Hematopoietic multipotent progenitor cell treated with erythropoietin and hydrocortisone succinate and interleukin-3 and kit ligand, for 15 days (in vitro differentiated cells): ENCODE results near the gene MCCD1.
A peak's percentile ranks its signal among the peaks of the same experiment; 100 is the strongest.

Experiments used
- DNase-seq: peaks from one replicate; pipeline ENCODE4 v3.0.0-alpha.2; 2015; ENCODE audit warnings: low spot score

Gene MCCD1

DNA sequence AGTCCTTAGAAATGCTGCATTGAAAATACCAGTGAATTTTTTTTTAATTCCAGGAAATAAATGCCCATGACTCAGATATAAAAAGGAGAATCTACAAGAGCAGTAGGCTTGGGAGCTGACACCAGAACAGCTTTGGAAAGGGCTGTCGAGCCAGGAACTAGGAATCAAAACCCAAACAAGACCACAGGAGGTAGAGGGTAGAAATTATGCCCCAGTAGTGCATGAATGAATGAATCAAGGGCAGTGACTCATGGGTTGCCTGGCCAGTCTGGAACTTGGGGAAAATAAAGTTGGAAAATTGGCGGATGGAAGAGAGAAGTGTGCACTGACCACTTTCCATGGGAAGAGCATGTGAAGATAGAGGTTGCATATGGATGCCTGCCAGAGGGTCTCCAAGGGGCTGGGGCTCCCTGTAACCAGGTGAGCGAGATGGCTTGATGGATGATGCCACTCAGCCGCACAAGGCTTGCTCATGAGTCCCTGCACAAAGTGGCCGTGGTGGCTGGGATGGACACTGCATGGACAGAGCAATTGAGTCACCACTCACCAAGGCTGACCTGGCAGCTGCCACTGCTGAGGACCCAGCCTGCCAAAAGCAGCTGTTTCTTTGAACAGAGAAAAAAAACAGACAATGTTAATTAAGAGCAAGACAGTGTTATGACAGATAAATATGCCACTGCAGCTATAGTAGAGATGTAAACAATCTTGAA lies 15.2 kb upstream of the MCCD1 start:
- no peak for DNase-seq

DNA sequence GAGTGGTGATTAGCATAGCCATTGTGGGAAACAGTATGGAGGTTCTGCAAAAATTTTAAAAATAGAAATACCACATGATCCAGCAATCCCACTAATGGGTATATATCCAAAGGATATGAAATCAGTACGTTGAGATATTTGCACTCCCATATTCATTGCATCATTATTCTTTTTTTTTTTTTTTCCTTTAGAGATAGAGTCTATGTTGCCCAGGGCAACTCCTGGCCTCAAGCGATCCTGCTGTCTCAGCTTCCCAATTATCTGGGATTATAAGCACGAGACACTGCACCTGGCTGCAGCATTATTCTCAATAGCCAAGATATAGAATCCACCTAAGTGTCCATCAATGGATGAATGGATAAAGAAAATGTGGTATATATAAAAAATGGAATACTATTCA lies 6.9 kb upstream of the MCCD1 start:
- DNase-seq, result no peak

DNA sequence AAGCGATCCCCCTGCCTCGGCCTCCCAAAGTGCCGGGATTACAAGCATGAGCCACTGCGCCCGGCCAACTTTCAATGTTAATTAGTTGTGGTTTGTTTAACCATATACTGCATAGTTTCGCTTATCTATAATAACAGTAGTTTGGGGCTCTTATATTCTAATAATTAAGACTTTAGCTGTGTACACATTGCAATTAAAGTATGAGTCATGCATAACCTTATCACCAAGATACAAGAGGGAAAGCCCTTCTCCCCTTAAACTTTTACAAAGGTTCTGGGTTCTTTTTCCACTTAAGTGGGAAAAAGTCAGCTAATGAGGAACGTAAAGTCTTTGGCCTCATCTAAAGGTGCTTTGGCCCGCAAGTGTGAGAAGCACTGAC lies 3.2 kb upstream of the MCCD1 start:
- DNase-seq, result peak; percentile 59

DNA sequence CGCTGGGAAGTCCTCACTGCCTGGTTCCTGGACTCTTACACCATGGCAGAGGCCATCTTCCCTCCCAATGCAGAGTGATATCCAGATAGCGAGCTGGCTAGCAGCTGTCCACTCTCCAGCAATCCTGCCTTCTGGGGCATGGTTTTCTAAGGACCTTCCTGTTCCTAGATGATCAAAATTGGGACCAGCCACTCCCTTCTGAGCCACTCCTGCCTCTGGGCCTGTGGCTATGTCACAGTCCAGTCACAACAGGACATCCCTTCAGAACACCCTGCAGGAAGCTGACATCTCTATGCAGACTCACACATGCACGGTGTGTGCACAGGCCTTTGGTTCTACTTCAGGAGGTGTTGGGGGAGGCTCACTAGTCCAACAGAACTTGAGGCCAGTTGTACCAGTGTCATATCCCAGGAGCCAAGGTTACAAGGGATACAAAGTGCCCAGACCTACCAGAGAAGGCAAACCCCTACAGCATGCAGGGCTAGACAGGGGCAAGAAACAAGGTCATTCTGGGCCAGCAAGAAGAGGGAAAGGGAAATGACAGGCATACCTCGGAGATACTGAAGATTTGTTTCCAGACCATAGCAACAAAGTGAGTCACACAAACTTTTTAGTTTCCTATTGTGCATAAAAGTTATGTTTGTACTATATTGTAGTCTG lies 2.7 kb upstream of the MCCD1 start:
- no peak for DNase-seq

DNA sequence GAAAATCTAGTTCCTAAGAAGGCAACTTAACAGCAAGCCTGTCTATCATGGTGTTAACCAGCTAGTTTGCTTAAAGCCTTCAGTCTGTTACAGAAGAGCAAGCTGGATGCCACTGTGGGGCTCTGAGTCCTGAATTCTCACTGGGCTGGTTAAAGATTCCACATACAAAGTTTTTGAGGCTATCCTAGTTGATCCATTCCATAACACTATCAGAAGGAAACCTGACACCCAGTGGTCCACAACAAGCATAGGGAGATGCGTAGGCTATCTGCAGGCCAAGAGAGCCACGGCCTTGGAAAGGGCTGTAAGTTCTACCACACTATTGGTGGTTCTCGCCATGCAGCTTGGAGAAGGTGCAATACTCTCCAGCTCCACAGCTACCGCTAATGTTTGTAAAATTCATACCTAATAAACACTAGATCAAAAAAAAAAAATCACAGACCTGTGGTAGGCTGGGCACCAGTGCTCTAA lies 420 bp upstream of the MCCD1 start:
- no peak for DNase-seq

DNA sequence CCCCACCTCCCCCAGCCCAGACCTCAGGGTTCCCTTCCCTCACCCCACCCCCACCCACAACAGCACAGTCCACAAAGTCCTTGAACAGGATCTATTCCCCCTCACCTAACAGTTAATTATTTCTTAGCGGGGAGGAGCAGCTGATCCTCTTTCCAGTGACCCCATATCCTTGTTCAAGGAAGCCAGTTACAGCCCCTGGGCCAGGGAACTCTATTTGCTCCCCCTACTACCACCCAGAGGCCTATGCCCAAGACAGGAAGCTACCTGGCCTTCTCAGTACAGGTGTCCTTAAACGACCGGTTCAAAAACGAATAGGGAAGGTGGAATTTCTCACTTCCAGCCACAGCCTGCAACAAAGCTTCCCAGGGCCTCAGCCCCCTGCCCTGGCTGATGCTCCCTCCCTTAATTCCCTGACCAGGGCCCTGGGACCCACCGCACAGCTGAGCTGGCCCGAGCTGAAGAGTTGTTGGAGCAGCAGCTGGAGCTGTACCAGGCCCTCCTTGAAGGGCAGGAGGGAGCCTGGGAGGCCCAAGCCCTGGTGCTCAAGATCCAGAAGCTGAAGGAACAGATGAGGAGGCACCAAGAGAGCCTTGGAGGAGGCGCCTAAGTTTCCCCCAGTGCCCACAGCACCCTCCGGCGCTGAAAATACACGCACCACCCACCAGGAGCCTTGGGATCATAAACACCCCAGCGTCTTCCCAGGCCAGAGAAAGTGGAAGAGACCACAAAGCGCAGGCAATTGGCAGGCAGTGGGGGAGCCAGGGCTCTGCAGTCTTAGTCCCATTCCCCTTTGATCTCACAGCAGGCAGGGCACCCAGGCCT lies 778 bp downstream of the MCCD1 start:
- no peak for DNase-seq

DNA sequence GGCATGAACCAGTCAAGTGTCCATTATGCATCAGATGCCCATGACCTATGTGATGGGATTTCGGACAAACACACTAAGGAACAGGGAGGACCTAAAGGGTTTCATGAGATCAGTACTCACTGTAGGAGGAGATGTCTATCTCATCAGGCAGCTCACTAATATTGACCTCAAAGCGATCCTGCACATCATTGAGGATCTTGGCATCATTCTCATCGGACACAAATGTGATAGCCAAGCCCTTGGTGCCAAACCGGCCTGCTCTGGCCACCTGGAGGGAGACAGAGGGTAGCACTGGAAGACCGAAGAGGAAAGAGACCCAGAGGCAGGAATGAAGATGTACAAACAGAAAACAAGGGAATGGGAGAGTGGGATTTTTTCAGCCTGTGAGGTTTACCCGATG lies 1.9 kb downstream of the MCCD1 start:
- no peak for DNase-seq

DNA sequence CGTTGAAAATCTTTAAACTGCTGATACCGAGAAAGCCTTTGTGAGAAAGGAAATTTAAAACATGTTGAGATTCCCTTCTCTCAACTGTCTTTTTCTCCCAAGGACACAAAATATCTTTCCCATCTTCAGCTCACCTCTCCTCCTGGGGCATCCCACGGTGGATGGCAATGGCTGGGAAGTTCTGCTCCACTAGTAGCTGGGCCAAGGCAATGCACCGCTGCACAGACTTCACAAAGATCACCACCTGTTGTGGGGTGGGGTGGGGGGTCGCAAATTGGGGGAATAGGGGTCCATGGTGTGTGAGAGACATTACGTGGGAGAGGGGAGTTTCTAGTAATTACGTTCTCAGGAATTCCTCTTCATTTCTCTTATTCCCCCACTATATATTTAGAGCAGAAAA lies 2.4 kb downstream of the MCCD1 start:
- no peak for DNase-seq

DNA sequence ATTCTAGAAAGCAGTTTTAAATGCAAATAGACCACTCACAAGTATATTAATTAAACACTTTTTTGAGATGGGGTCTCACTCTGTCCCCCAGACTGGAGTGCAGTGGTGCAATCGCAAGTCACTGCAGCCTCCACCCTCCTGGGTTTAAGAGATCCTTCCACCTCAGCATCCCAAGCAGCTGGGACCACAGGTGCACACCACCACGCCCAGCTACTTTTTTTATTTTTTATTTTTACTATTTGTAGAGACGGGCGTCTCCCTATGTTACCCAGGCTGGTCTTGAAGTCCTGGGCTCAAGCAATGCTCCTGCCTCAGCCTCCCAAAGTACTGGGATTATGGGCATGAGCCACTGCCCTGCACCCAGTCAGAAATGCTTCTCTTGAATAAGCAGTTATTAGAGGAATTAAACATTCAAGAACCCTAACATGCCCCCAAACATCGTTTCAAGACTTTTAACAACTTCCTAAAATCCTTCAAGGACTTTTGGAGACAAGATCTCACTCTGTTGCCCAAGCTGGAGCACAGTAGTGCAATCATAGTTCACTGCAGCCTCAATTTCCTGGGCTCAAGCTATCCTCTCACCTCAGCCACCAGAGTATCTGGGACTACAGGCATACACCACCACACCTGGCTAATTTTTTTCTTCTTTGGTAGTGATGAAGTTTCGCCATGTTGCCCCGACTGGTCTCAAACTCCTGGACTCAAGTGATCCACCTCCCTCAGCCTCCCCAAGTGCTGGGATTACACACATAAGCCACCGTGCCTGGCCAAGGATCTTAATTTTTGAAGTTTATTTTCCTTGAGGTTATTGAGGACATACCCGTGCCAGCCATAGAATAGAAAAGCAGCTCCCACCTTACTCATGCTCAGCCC lies 3.2 kb downstream of the MCCD1 start:
- no peak for DNase-seq

DNA sequence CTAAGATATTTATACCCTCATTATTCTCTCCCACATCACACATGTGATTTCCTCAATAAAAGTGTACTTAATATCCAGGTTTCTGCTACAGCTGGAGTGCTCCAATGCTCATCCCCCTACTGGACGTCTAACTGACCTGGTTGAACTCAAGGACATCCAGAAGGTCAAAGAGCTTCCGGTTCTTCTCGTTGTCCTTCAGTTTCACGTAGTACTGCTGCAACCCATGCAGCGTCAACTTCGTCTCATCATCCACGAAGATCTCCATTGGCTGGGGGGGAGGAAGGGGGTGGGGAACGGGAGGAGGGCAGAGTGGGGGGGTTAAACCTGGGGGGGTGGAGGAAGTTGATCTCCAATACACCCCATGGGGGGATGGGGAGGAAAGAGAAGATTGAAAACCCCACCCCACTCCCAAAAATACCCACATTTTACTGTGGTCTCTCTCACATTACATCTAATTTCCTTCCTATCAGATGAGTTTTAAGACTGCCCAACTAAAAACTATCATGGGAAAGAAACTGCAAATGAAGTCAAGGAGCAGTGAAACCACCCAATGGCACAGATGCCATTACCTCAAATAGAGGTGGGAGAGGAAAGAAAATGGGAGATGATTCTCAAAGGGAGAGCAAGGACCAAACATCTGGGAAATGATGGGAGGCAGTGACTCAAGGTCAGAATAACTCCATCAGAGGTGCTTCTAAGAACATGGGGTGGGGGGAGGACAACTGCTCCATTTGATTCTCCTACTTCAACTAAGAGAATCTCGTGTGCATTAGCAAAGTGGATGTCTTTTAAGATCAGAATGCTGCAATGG lies 4.1 kb downstream of the MCCD1 start:
- no peak for DNase-seq

DNA sequence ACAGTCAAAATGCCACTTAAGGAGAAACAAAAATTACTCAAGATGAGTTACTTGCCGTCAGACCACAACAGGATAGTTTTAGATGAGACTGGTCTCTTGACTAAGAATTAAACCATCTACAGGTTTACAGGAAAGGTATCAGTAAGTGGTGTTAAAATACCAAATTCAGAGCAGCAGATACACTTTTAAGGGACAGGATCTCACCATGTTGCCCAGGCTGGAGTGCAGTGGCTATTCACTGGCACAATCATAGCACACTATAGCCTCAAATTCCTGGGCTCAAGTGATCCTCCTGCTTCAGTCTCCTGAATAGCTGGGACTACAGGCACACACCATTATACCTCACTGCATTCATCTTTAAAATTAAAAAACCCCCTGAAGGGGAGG lies 4.7 kb downstream of the MCCD1 start:
- no peak for DNase-seq

DNA sequence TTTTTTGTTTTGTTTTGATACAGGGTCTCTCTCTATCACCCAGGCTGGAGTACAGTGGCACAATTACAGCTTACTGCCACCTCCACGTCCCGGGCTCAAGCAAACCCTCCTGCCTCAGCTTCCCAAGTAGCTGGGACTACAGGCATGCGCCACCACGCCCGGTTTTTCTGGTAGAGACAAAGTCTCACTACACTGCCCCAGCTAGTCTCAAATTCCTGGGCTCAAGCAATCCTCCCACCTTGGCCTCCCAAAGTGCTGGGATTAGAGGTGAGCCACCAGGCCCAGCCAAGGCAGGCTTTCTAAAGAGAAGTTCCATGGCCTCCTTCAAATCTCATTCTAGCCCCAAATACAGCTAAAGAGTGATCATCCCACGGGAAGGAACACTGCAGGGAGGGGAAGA lies 5.2 kb downstream of the MCCD1 start:
- no peak for DNase-seq

DNA sequence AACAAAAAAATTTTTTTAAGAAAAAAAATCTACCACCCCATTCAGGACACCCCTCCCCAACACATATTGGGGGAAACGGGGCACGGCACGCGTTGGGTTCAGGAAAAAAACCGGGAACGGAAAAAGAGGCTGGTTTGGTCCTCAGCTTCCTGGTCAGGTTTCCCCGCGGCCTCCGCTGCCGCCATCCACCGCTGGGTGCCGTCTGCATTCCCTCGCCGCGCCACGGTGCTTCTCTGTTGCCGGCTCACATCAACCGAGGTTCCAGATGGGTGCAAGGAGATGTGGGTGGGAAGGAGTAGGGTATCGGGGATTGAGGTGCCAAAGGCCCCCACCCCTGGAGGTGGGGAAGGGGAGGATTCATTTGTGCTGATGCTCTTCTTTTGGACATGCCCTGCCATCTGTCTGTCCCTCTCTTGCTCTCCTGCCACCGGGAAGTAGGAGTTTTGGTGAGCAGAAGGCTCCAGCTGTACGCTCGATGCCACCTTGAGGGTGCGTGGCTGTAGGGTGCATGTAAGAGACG lies 5.8 kb downstream of the MCCD1 start:
- no peak for DNase-seq

DNA sequence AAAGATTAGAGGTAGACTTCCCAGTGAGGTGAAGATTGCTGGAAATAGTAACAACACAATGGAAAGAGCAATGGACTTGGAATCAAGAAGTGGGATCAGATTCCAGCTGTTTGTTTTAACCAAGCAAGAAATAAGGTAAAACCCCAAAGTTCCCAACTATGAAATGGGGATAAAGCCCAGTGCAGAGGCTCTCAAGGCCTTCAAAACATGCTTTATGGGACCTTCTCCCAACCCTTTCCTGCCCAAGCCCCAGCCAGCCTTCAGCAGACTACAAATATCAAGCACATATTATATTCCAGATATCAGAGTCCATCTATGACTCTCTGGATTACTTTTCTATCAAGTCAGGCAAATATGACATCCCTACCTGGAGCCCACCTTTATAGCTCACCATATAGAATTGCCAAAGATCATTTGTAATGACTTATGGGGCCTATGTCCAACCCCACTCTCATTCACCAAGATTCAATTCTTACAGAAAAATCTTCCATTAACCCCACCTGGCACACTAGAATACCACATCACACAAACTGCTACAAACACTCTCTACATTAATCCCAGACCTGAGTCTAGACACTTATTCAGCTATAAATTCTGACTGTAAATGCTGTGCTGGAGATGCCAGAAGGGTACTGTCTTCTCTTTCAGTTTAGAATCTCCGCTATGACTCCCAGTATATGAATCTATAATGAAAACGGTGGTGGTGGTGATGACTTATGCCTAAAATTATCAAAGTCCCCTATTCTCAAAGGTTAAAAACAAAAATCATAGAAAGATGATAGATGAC lies 7.0 kb downstream of the MCCD1 start:
- DNase-seq, result no peak

DNA sequence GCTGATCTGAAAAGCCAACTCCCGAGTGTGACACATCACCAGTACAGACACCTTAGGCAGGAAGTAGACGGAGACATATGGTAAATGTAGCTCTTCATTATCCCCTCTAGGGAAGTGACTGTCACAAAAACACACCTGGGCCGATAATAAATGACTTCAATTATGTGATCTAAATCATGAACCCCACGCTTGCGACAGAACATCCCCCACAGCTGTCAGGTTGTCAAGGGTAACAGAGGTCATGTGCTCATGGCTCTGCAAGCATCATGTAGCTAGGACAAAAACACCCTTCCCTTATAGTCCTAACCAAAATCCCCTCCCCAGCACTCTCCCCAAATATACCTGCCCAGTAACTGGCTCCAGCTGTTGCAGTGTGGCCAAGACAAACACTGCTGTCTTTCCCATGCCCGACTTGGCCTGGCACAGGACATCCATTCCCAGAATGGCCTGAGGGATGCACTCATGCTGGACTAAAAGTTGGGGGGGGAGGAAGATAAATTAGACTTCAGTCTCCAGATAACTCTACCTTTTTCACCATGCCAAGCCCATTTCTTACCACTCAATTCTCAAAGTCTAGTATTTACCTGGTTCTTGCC lies 10.1 kb downstream of the MCCD1 start:
- no peak for DNase-seq

DNA sequence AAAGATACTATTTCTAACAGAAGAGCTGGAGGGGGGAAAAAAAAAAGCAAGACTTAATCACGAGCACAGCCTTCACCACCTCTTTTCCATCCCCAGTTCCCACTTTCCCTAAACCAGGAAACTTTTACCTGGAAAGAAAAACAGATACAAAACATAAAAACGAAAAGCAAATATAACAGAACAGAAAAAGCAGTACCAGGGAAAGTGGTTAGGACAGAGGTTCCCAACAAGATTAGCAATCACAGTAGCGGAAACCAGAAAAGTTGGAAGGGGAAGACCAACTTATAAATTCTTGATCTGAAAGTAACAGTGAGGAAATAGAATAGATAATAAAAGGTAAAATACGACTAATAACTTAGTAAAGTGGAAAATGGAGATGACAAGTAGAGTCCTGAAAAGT lies 11.9 kb downstream of the MCCD1 start:
- no peak for DNase-seq

DNA sequence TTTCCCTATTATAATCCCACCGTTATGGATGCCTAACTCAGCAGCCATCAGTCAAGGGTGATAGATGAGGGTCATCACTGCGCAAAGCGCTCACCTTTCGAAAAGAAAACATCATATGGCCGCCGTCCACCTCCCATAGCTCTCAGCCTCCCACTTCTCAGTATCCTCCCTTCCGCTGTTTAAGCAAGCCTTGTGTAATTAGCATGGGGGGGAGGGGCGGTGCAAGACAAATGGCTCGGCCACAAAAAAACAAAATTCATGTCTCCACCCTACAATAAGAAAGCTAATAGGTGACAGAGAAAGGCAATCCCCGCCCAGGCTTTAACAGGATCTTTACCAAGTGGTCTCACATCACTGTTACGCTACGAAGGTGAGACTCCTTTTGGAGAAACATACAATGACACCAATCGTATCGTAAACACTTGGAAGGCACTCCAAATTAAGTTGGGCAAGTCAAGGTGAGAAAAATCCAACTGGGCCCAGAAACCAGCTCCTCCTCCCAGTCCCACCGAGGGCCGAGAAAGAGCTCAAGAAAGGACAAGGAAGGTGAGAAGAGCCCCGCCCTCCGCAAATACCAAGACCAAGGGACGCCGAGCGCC lies 12.4 kb downstream of the MCCD1 start:
- DNase-seq, result peak; percentile 42

DNA sequence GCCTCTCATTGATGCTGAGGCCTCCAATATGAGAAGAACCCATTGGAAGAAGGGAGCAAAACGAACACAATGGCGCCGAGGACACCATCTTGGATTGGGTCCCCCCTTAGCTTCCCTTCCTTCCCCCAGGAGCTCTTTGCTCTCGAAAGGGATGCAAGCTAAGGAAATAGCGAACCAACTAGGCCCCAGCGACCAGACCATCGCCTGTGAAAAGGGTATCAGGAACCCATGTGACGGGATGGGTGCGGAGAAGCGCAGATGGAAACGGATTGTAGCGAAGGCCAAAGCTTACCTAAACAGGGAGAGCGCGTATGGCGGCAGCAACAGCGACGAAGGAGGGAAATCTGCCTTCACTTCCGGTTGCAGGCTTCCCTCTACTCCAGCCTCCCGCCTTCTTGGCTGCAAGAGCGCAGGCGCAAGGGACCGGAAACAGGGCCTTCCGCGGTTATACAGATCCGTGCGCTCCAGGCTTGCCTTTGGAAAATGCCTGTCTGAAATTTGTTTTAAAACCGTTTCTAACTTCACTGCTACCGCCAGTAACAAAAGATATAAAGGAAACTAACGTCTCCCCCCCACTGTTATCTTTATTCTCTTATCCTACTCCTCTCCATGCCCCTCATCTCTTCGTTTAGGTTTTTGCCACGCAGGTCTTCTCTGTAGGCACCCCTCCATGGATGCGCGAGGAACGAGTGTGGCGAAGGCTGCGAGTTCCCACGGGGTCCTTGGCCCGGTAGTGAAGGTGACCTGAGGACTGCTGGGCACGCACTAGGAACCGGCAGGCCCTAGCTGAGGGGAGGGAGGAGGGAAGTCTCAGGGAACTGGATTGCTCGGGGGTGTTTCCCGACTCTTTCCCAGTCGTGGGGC lies 13.1 kb downstream of the MCCD1 start, which contains the start of gene DDX39B:
Gene DDX39B, minus strand, starts transcription at position 346 of the 864 bp plus-strand sequence. CDS start 1,471 bp downstream, outside the sequence.
- peak; percentile 97 for DNase-seq
